Endothelial cell of umbilical vein (primary cell): ENCODE results near the gene CHCHD4.

Experiments used
- CTCF ChIP-seq, 2 donors: IDR thresholded peaks; 1 replicate in 1 of 2; 2 replicates in 1 of 2; pipeline ENCODE4 v1.5.1; 2011; ENCODE audit warnings: low read length in 2 of 2, mild to moderate bottlenecking in 2 of 2, moderate library complexity in 2 of 2, control low read depth in 1 of 2, inconsistent platforms in 1 of 2, low read depth in 1 of 2; ENCODE audit not compliant: insufficient read depth in 1 of 2; ENCODE audit errors: extremely low read depth in 1 of 2
- EZH2 ChIP-seq: IDR thresholded peaks from 2 replicates; pipeline ENCODE4 v1.6.1; 2012; ENCODE audit warnings: borderline replicate concordance, low read depth, mild to moderate bottlenecking, moderate library complexity, low read length, inconsistent platforms; ENCODE audit not compliant: severe bottlenecking
- JUN ChIP-seq: IDR thresholded peaks from 2 replicates; pipeline ENCODE4 v1.6.1; 2011; ENCODE audit warnings: borderline replicate concordance, low read depth; ENCODE audit not compliant: insufficient read length, insufficient read depth
- MAX ChIP-seq: IDR thresholded peaks from 2 replicates; pipeline ENCODE4 v1.6.1; 2011; ENCODE audit not compliant: insufficient read depth, insufficient read length
- MYC ChIP-seq: IDR thresholded peaks from one replicate; pipeline ENCODE4 v1.6.1; 2011; ENCODE audit warnings: mild to moderate bottlenecking, low read depth, low read length
- POLR2A ChIP-seq: IDR thresholded peaks from 2 replicates; pipeline ENCODE4 v1.6.1; 2012; ENCODE audit warnings: low read depth, mild to moderate bottlenecking, control low read depth, low read length
- POLR2AphosphoS5 ChIP-seq: IDR thresholded peaks from 2 replicates; pipeline ENCODE4 v1.6.1; 2012; ENCODE audit warnings: low read depth, mild to moderate bottlenecking, control low read depth, low read length, moderate library complexity; ENCODE audit not compliant: insufficient read depth

GRCh38 chr3:14169435-14169834, 44.8 kb upstream of the CHCHD4 start:
- no peak for TF ChIP-seq CTCF (IDR thresholded peaks at IDR 0.05; ENCODE audit: extremely low read depth in 1 of 2, insufficient read depth in 1 of 2, low read depth in 1 of 2, low read length in 2 of 2)
- TF ChIP-seq JUN, result no peak
- TF ChIP-seq MYC, result no peak
- no peak for TF ChIP-seq MAX
- no peak for TF ChIP-seq POLR2A
- no peak for TF ChIP-seq POLR2AphosphoS5
- no peak for TF ChIP-seq EZH2
